ENCODE data around the gene LIM2. TPM values are rescaled to one million over a fixed set of nuclear protein-coding genes. Genes with fewer than 3 reads are reported as not detected.

The LIM2 gene
- total RNA-seq, 2 donors from 2014 or later, result not detected

DNA sequence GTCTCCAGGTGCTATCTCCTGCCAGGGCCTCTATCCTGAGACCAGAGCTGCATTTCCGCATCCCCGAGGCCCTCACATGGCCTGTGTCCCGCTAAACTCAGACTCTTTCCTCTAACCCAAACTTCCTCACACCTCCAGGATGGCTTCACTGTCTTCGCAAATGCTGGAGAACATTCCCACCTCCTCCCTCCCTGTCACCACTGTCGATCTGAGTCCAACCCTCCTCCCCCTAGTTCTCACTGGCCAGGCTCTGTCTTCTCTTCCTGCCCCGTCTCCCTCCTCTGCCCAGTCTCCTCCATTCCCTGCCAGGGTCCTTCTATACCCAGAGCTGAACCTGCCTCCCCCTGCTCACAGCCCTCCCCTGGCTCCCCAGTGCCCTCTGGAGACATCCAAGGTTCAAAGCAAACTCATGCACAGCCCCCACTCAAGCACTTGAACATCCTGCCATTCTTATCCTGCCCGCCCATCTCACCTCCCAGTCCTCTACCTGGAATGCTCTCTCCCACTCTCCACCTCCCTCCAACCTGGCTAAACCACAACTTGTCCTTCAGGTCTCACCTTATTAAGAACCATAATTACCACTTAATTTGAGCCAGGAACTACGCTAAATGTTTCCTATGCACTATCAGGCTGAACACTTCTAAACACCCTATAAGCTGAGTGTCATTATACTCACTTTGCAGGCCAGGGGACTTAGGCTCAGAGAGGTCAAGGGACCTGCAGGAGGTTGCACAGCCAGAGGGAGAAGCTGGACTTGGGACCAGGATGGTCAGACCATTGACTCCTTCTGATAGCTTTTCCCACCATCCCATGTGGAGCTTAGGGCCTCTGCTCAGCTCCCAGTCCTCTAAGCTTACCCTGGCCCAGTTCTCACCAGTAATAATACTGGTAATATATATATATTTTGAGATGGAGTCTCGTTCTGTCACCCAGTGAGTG is 44.9 kb downstream of the LIM2 start:
- Histone ChIP-seq H3K36me3 (peaks cover 6% of the 10 kb centered on the region), H3K4me3 (no peak overlapping the region), H3K27me3 (replicated peaks; ENCODE audit: insufficient read depth) (no peaks in the 10 kb centered on the region), H3K4me1 (ENCODE audit: control insufficient read depth in 1 of 2, low read depth in 2 of 2) (peaks cover 0 to 18% of the 10 kb centered on the region in 2 donors), H3K9me3 (no peaks in the 10 kb centered on the region), H3K27ac (no peak overlapping the region)
- TF ChIP-seq, protein P1, sequence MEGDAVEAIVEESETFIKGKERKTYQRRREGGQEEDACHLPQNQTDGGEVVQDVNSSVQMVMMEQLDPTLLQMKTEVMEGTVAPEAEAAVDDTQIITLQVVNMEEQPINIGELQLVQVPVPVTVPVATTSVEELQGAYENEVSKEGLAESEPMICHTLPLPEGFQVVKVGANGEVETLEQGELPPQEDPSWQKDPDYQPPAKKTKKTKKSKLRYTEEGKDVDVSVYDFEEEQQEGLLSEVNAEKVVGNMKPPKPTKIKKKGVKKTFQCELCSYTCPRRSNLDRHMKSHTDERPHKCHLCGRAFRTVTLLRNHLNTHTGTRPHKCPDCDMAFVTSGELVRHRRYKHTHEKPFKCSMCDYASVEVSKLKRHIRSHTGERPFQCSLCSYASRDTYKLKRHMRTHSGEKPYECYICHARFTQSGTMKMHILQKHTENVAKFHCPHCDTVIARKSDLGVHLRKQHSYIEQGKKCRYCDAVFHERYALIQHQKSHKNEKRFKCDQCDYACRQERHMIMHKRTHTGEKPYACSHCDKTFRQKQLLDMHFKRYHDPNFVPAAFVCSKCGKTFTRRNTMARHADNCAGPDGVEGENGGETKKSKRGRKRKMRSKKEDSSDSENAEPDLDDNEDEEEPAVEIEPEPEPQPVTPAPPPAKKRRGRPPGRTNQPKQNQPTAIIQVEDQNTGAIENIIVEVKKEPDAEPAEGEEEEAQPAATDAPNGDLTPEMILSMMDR (IDR thresholded peaks at IDR 0.05), result no peak
- ATAC-seq (ENCODE audit: insufficient number of reproducible peaks, low FRiP score, low read depth), result no peak
- DNase-seq (ENCODE audit: low spot score), result no peak

DNA sequence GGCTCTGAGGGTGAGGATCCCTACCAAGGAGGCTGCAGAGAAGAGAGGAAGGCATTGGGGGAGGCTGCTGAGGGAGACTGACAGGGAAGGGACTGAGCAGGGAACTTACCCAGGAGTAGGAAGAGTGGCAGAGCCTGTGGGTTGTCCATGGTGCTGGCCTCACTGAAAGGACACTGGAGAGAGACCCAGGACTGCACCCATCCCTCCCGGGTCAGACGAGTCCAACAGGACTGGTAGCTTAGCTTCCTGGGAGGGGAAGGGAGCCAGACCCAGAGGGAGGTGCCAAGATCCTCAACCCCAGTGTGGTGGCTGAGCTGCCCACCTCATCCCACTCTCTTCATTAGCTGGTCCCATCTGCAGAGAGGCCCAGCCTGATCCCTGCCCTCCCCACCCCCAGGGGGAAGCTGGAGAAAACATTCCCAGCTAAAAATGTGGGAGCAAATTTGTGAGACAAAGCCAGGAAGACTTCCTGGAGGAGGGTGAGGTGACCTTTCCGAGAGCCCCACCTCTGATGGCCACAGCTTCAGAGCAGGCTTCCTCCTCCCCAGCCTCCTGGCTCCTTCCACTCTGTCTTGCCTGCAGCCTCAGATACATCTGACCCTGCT is 45.7 kb downstream of the LIM2 start, which contains the start of gene VSIG10L:
VSIG10L (minus strand) TSS at position 164 of the 605 bp plus-strand sequence; CDS start at position 149, 15 bp downstream.
- H3K36me3 ChIP-seq, result peaks cover 6% of the 10 kb centered on the region
- H3K9me3 ChIP-seq, result no peaks in the 10 kb centered on the region
- H3K27ac ChIP-seq, result peak within 1 kb of the TSS; percentile 78 to 83
- no peak within 1 kb of the TSS for H3K4me3 ChIP-seq
- TF ChIP-seq, protein P1 (IDR thresholded peaks at IDR 0.05), result no peak
- ATAC-seq (ENCODE audit: insufficient number of reproducible peaks, low FRiP score, low read depth) (no peak), DNase-seq (ENCODE audit: low spot score) (no peak)
- H3K4me1 ChIP-seq (ENCODE audit: control insufficient read depth in 1 of 2, low read depth in 2 of 2), result peaks cover 0 to 18% of the 10 kb centered on the region in 2 donors
- no peaks in the 10 kb centered on the region for H3K27me3 ChIP-seq (replicated peaks; ENCODE audit: insufficient read depth)

DNA sequence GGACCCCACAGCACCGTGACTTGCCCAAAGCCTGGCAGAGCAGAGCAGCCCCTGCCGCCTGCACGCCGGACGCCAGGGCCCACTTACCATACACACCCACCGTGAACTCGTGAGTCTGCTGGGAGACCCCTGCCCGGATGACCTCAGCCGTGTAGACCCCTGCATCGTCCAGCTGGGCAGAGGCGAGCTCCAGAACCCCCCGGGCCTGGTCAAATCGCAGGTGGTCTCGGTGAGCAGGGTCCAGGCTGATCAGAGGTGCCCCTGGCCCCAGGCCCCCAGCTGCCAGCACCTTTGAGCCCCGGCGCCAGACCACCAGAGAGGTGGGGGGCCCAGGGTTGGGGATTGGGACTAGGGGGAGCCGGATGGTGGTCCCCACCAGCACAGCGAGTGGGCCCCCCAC is 46.7 kb downstream of the LIM2 start:
- no peaks in the 10 kb centered on the region for H3K9me3 ChIP-seq
- peaks cover 6% of the 10 kb centered on the region for H3K36me3 ChIP-seq
- DNase-seq (ENCODE audit: low spot score) (no peak), ATAC-seq (ENCODE audit: insufficient number of reproducible peaks, low FRiP score, low read depth) (no peak)
- H3K27me3 ChIP-seq (replicated peaks; ENCODE audit: insufficient read depth), result no peaks in the 10 kb centered on the region
- TF ChIP-seq, protein P1 (IDR thresholded peaks at IDR 0.05), result no peak
- H3K4me1 ChIP-seq (ENCODE audit: control insufficient read depth in 1 of 2, low read depth in 2 of 2), result peaks cover 0 to 18% of the 10 kb centered on the region in 2 donors
- H3K4me3 ChIP-seq, result no peak overlapping the region
- H3K27ac ChIP-seq, result peak overlapping the region; percentile 78 to 83

DNA sequence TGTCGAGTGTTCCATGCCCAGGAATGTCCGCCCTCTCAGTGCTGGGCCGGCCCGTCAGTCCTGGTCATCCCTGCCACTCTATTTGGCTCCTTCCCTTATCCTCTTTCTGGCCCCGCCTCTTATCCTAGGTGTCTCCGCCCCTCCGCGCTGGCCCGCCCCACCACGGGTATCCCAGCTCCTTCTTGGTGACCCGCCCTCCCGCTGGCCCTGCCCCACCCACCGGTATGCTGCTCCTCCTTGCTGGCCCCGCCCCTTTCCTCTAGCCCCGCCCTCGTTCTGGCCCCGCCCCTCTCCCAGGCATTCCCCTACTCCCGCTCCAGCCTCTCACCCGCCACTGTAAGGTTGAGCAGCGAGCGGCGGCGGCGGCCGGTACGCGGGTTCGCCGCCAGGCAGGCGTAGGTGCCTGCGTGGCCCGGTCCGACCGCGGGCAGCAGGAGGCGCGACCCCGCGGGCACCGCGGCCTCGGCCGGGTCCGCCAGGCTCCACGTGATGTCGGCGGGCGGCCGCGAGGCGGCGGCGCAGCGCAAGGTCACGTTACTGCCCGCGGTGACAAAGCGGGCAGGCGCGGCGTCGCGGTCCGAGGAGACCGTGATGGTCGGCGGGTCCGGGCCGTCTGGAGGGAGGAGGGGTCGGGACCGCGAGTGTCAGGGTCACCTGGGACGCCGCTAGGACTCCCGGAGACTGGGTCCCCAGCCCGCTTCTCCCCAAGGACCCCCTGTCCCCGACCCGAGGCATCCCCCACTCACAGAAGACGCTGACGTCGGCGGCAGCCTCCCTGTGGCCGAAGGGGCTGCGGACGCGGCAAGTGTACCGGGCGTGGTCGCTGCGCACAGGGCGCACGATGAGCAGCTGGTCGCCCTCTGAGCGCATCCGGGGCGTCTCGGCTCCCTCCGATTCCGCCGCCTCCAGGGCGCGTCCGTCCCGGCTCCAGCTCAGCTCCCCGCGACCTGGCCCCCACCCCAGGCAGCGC is 47.8 kb downstream of the LIM2 start:
- DNase-seq (ENCODE audit: low spot score) (peak; percentile 99), ATAC-seq (ENCODE audit: insufficient number of reproducible peaks, low FRiP score, low read depth) (peak; percentile 90)
- H3K27me3 ChIP-seq (replicated peaks; ENCODE audit: insufficient read depth), result no peaks in the 10 kb centered on the region
- peak overlapping the region; percentile 78 to 83 for H3K27ac ChIP-seq
- TF ChIP-seq, protein P1 (IDR thresholded peaks at IDR 0.05), result peak; percentile 24
- H3K4me3 ChIP-seq, result peak overlapping the region; percentile 76
- H3K4me1 ChIP-seq (ENCODE audit: control insufficient read depth in 1 of 2, low read depth in 2 of 2), result peaks cover 0 to 18% of the 10 kb centered on the region in 2 donors
- no peaks in the 10 kb centered on the region for H3K9me3 ChIP-seq
- H3K36me3 ChIP-seq, result peaks cover under 1% of the 10 kb centered on the region

All from thoracic aorta (tissue), 2 donors.